SK-N-SH treated with all-trans-retinoic acid at 6 μM for 48 hours (cell line): ENCODE data around the gene SFXN5.

Experiments
- ATAC-seq: fragments of 200-7000 bp; cut with Tn5 transposase; 3 replicates; pipeline ENCODE4 v1.9.1; 2020; ENCODE audit warnings: mild to moderate bottlenecking, moderate library complexity
- ARNTL ChIP-seq: fragments of 450-650 bp; formaldehyde crosslinking; IDR thresholded peaks from 2 replicates; pipeline ENCODE4 v1.5.0; 2020; ENCODE audit warnings: low read depth, mild to moderate bottlenecking, moderate library complexity, borderline replicate concordance
- BACH2 ChIP-seq: fragments of 250-450 bp; sonication (Bioruptor Pico); IDR thresholded peaks from 2 replicates; pipeline ENCODE4 v1.9.0; 2021; ENCODE audit warnings: mild to moderate bottlenecking, borderline replicate concordance
- CSDC2 ChIP-seq: fragments of 250-450 bp; sonication (Bioruptor Pico); IDR thresholded peaks from 2 replicates; pipeline ENCODE4 v1.5.0; 2020; ENCODE audit warnings: mild to moderate bottlenecking, moderate library complexity
- ESRRG ChIP-seq: fragments of 250-450 bp; sonication (Bioruptor Pico); IDR thresholded peaks from 2 replicates; pipeline ENCODE4 v1.6.1; 2021; ENCODE audit warnings: mild to moderate bottlenecking
- GLIS3 ChIP-seq: fragments of 250-450 bp; sonication (Bioruptor Pico); IDR thresholded peaks from 2 replicates; pipeline ENCODE4 v1.5.0; 2020; ENCODE audit warnings: mild to moderate bottlenecking, moderate library complexity
- ISL1 ChIP-seq: fragments of 250-450 bp; sonication (Bioruptor Pico); IDR thresholded peaks from 2 replicates; pipeline ENCODE4 v2.1.2; 2022; ENCODE audit warnings: mild to moderate bottlenecking, moderate library complexity
- OSR1 ChIP-seq: fragments of 250-450 bp; sonication (Bioruptor Pico); IDR thresholded peaks from 2 replicates; pipeline ENCODE4 v1.8.0; 2022; ENCODE audit warnings: moderate library complexity, mild to moderate bottlenecking, inconsistent platforms
- PPARA ChIP-seq: fragments of 250-450 bp; sonication (Bioruptor Pico); IDR thresholded peaks from 2 replicates; pipeline ENCODE4 v1.5.0; 2020; ENCODE audit warnings: mild to moderate bottlenecking, borderline replicate concordance
- SNAI2 ChIP-seq: fragments of 250-450 bp; sonication (Bioruptor Pico); IDR thresholded peaks from 2 replicates; pipeline ENCODE4 v1.5.0; 2020; ENCODE audit warnings: mild to moderate bottlenecking, moderate library complexity
- TCF4 ChIP-seq: fragments of 250-450 bp; sonication (Bioruptor Pico); IDR thresholded peaks from 2 replicates; pipeline ENCODE4 v1.8.0; 2021; ENCODE audit warnings: mild to moderate bottlenecking, moderate library complexity, borderline replicate concordance
- TOX ChIP-seq: fragments of 250-450 bp; sonication (Bioruptor Pico); IDR thresholded peaks from 2 replicates; pipeline ENCODE4 v1.8.0; 2021; ENCODE audit warnings: mild to moderate bottlenecking, moderate library complexity, borderline replicate concordance
- ZC3H10 ChIP-seq: fragments of 250-450 bp; sonication (Bioruptor Pico); IDR thresholded peaks from 2 replicates; pipeline ENCODE4 v1.5.1; 2021; ENCODE audit warnings: mild to moderate bottlenecking, moderate library complexity
- ZFP3 ChIP-seq: fragments of 250-450 bp; sonication (Bioruptor Pico); IDR thresholded peaks from 2 replicates; pipeline ENCODE4 v1.5.0; 2020; ENCODE audit warnings: mild to moderate bottlenecking, moderate library complexity
- ZFP30 ChIP-seq: fragments of 450-650 bp; formaldehyde crosslinking; IDR thresholded peaks from 2 replicates; pipeline ENCODE4 v1.5.0; 2022; ENCODE audit warnings: mild to moderate bottlenecking, moderate library complexity
- ZNF565 ChIP-seq: fragments of 450-650 bp; formaldehyde crosslinking; conservative IDR thresholded peaks from 2 replicates; pipeline ENCODE4 v1.5.0; 2020; ENCODE audit warnings: low read depth, mild to moderate bottlenecking, moderate library complexity
- ZNF70 ChIP-seq: fragments of 450-650 bp; formaldehyde crosslinking; IDR thresholded peaks from 2 replicates; pipeline ENCODE4 v1.5.0; 2020; ENCODE audit warnings: mild to moderate bottlenecking, moderate library complexity
- ZNF8 ChIP-seq: fragments of 450-650 bp; formaldehyde crosslinking; IDR thresholded peaks from 2 replicates; pipeline ENCODE4 v1.5.0; 2020; ENCODE audit warnings: mild to moderate bottlenecking, moderate library complexity
- TF ChIP-seq, protein P1 (sequence below): fragments of 250-450 bp; sonication (Bioruptor Pico); IDR thresholded peaks from 2 replicates; pipeline ENCODE4 v1.5.0; 2020; ENCODE audit warnings: mild to moderate bottlenecking, moderate library complexity
- TF ChIP-seq, protein P2 (sequence below): fragments of 250-450 bp; sonication (Bioruptor Pico); IDR thresholded peaks from 2 replicates; pipeline ENCODE4 v1.5.1; 2021; ENCODE audit warnings: mild to moderate bottlenecking, moderate library complexity
- TF ChIP-seq, protein P3 (sequence below): fragments of 250-450 bp; sonication (Bioruptor Pico); IDR thresholded peaks from 2 replicates; pipeline ENCODE4 v1.8.0; 2021; ENCODE audit warnings: low read depth, mild to moderate bottlenecking, moderate library complexity, borderline replicate concordance
- TF ChIP-seq, protein P4 (sequence below): fragments of 250-450 bp; sonication (Bioruptor Pico); IDR thresholded peaks from 2 replicates; pipeline ENCODE4 v1.8.0; 2020; ENCODE audit warnings: mild to moderate bottlenecking, moderate library complexity, borderline replicate concordance
- TF ChIP-seq, protein P5 (sequence below): fragments of 250-450 bp; sonication (Bioruptor Pico); IDR thresholded peaks from 2 replicates; pipeline ENCODE4 v1.5.1; 2020; ENCODE audit warnings: low read depth, mild to moderate bottlenecking, moderate library complexity

Gene SFXN5

GRCh38 chr2:72963423-72964145, 107.9 kb downstream of the SFXN5 start (continued):
- TF ChIP-seq, protein P1, sequence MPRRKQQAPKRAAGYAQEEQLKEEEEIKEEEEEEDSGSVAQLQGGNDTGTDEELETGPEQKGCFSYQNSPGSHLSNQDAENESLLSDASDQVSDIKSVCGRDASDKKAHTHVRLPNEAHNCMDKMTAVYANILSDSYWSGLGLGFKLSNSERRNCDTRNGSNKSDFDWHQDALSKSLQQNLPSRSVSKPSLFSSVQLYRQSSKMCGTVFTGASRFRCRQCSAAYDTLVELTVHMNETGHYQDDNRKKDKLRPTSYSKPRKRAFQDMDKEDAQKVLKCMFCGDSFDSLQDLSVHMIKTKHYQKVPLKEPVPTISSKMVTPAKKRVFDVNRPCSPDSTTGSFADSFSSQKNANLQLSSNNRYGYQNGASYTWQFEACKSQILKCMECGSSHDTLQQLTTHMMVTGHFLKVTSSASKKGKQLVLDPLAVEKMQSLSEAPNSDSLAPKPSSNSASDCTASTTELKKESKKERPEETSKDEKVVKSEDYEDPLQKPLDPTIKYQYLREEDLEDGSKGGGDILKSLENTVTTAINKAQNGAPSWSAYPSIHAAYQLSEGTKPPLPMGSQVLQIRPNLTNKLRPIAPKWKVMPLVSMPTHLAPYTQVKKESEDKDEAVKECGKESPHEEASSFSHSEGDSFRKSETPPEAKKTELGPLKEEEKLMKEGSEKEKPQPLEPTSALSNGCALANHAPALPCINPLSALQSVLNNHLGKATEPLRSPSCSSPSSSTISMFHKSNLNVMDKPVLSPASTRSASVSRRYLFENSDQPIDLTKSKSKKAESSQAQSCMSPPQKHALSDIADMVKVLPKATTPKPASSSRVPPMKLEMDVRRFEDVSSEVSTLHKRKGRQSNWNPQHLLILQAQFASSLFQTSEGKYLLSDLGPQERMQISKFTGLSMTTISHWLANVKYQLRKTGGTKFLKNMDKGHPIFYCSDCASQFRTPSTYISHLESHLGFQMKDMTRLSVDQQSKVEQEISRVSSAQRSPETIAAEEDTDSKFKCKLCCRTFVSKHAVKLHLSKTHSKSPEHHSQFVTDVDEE = no peak
- TF ChIP-seq OSR1 (CRISPR knock-in tag) (no peak), GLIS3 (no peak)

DNA sequence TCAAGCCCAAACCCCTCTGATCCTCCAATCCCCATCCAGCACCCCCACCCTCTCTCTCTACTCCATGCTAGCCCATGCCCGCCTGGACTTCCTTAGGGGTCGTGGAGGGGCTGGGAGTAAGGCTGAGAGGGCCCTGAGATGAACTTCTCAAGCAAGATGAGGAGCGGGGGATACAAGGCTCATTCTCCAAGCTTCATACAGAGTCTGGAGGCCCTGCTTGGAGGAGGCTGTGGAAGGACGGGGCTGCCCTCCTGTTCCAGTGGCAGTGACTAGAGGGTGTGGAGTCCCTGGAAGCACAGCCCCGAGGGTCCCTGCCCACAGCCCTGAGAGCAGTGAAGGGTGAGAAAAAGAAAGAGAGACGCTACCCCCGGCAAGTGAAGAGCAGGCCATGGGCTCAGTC, 108.6 kb downstream of the SFXN5 start:
- ATAC-seq = no peak
- TF ChIP-seq ZNF565 (no peak), ZNF8 (CRISPR knock-in tag) (no peak), ISL1 (no peak), SNAI2 (CRISPR knock-in tag) (no peak)
- TF ChIP-seq, all 23 proteins: peak for 0

DNA sequence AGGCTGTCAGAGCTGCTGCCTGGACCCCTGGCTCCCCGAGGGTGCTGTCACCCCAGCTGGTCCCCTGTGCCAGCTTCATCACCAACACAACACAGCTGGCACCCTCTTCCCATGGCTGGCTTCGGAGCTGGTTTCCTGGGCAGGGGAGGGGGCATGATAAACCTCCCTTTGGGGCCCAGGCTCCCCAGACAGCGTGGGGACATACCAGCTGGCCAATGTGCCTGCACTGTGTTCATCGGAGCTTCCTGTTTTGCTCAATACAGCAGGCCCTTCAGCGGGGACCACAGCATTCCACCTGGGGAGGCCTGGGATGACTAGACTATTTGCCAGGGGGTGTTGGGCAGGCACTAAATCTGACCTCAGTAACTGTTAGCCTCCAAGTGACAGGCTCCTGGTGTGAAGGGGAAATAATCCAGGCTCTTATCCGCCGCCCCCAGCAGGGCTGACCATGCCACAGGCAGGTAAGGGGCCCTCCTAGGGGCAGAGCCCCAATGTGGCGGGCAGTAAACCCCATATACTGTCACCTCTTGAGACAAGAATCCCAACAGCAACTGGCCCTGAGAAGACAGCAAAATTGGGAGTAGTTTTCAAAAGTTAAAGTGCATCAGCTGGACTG, 109.6 kb downstream of the SFXN5 start:
- no peak for ATAC-seq
- TF ChIP-seq TOX (CRISPR knock-in tag) (no peak), PPARA (CRISPR knock-in tag) (no peak), ZNF8 (CRISPR knock-in tag) (no peak), TCF4 (CRISPR knock-in tag) (no peak), SNAI2 (CRISPR knock-in tag) (no peak)
- TF ChIP-seq, protein P2, sequence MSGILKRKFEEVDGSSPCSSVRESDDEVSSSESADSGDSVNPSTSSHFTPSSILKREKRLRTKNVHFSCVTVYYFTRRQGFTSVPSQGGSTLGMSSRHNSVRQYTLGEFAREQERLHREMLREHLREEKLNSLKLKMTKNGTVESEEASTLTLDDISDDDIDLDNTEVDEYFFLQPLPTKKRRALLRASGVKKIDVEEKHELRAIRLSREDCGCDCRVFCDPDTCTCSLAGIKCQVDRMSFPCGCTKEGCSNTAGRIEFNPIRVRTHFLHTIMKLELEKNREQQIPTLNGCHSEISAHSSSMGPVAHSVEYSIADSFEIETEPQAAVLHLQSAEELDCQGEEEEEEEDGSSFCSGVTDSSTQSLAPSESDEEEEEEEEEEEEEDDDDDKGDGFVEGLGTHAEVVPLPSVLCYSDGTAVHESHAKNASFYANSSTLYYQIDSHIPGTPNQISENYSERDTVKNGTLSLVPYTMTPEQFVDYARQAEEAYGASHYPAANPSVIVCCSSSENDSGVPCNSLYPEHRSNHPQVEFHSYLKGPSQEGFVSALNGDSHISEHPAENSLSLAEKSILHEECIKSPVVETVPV (CRISPR knock-in tag) = no peak

- ATAC-seq = no peak
- no peak for TF ChIP-seq ISL1
- no peak for TF ChIP-seq GLIS3
- no peak for TF ChIP-seq SNAI2 (CRISPR knock-in tag)
- TF ChIP-seq ZC3H10 = no peak
- no peak for TF ChIP-seq CSDC2 (CRISPR knock-in tag)
- no peak for TF ChIP-seq BACH2 (CRISPR knock-in tag)
- no peak for TF ChIP-seq ZNF70 (CRISPR knock-in tag)
- TF ChIP-seq ZFP30 (CRISPR knock-in tag) = no peak
- TF ChIP-seq, protein P3, sequence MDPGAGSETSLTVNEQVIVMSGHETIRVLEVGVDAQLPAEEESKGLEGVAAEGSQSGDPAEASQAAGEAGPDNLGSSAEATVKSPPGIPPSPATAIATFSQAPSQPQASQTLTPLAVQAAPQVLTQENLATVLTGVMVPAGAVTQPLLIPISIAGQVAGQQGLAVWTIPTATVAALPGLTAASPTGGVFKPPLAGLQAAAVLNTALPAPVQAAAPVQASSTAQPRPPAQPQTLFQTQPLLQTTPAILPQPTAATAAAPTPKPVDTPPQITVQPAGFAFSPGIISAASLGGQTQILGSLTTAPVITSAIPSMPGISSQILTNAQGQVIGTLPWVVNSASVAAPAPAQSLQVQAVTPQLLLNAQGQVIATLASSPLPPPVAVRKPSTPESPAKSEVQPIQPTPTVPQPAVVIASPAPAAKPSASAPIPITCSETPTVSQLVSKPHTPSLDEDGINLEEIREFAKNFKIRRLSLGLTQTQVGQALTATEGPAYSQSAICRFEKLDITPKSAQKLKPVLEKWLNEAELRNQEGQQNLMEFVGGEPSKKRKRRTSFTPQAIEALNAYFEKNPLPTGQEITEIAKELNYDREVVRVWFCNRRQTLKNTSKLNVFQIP (CRISPR knock-in tag) = no peak
- TF ChIP-seq ZFP3 (CRISPR knock-in tag) = no peak
- no peak for TF ChIP-seq ARNTL (CRISPR knock-in tag)
- no peak for TF ChIP-seq ZNF565
- no peak for TF ChIP-seq OSR1 (CRISPR knock-in tag)
- no peak for TF ChIP-seq TCF4 (CRISPR knock-in tag)
- no peak for TF ChIP-seq TOX (CRISPR knock-in tag)
- TF ChIP-seq, protein P4, sequence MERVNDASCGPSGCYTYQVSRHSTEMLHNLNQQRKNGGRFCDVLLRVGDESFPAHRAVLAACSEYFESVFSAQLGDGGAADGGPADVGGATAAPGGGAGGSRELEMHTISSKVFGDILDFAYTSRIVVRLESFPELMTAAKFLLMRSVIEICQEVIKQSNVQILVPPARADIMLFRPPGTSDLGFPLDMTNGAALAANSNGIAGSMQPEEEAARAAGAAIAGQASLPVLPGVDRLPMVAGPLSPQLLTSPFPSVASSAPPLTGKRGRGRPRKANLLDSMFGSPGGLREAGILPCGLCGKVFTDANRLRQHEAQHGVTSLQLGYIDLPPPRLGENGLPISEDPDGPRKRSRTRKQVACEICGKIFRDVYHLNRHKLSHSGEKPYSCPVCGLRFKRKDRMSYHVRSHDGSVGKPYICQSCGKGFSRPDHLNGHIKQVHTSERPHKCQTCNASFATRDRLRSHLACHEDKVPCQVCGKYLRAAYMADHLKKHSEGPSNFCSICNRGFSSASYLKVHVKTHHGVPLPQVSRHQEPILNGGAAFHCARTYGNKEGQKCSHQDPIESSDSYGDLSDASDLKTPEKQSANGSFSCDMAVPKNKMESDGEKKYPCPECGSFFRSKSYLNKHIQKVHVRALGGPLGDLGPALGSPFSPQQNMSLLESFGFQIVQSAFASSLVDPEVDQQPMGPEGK (CRISPR knock-in tag) = no peak
- TF ChIP-seq ESRRG (CRISPR knock-in tag) = no peak
- no peak for TF ChIP-seq PPARA (CRISPR knock-in tag)
- no peak for TF ChIP-seq ZNF8 (CRISPR knock-in tag)
- TF ChIP-seq, protein P5, sequence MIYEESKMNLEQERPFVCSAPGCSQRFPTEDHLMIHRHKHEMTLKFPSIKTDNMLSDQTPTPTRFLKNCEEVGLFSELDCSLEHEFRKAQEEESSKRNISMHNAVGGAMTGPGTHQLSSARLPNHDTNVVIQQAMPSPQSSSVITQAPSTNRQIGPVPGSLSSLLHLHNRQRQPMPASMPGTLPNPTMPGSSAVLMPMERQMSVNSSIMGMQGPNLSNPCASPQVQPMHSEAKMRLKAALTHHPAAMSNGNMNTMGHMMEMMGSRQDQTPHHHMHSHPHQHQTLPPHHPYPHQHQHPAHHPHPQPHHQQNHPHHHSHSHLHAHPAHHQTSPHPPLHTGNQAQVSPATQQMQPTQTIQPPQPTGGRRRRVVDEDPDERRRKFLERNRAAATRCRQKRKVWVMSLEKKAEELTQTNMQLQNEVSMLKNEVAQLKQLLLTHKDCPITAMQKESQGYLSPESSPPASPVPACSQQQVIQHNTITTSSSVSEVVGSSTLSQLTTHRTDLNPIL (CRISPR knock-in tag) = no peak
Measured at GRCh38 chr2:72961036-72961720, 110.3 kb downstream of the SFXN5 start.
